Measurements from ENCODE around the gene CACNB2.

DNA sequence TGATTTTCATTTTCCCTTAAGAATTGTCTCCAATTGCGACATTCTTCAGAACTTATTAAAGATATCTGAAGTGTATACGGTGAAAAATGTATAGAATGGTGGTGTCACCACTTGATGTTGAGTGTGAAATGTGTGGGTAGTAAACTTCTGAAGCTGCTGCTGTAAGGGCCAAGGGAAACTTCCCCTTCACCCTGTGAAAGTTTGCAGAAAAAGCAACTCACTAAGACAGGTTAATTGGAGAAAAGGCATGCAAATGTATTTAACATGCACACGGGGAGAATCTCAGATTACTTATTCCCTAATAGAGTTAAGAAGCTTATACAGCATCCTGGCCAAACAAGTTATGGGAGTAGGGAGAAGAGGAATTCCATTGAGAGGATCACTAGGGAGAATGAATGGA is 338.1 kb downstream of the CACNB2 start:
- no peak for TF ChIP-seq SP1 (IDR thresholded peaks at IDR 0.05)
- no peak for TF ChIP-seq ELF4 (IDR thresholded peaks at IDR 0.05)
- TF ChIP-seq NFRKB (IDR thresholded peaks at IDR 0.05), result no peak
- TF ChIP-seq TARDBP (IDR thresholded peaks at IDR 0.05), result no peak
- no peak for TF ChIP-seq ZNF384 (IDR thresholded peaks at IDR 0.05)
- no peak for TF ChIP-seq BHLHE40 (IDR thresholded peaks at IDR 0.05; ENCODE audit: borderline replicate concordance)
- no peak for TF ChIP-seq L3MBTL2 (conservative IDR thresholded peaks at IDR 0.05)
- no peak for TF ChIP-seq FOXK2 (IDR thresholded peaks at IDR 0.05)
